Calu3 (cell line): ENCODE results near the gene STK36. TPM values are rescaled to one million over a fixed set of nuclear protein-coding genes. Genes with fewer than 3 reads are reported as not detected.

ENCODE experiments used
- BruUV-seq: library from RNA; stranded (reverse); fragments of 400-500 nt; replicated peaks from 2 replicates; lab custom pipeline; 2021; lab: Mats Ljungman, UMichigan
- CTCF ChIA-PET: fragments of 300-600 bp; sonication (Branson Sonifier 250); formaldehyde crosslinking; loops from one replicate; lab custom pipeline; 2022; ENCODE audit warnings: antibody characterized with exemption; lab: Charles Lee
- DNase-seq: peaks from one replicate; pipeline ENCODE4 v3.0.0; 2022
- H3K27ac Mint-ChIP-seq: one replicate; pipeline ENCODE4 v1.8.0; 2022; ENCODE audit warnings: mixed read lengths; ENCODE audit not compliant: unreplicated experiment
- H3K27me3 Mint-ChIP-seq: one replicate; pipeline ENCODE4 v1.8.0; 2022; ENCODE audit warnings: mixed read lengths; ENCODE audit not compliant: unreplicated experiment
- H3K36me3 Mint-ChIP-seq: one replicate; pipeline ENCODE4 v1.8.0; 2022; ENCODE audit warnings: mild to moderate bottlenecking, moderate library complexity, mixed read lengths; ENCODE audit not compliant: insufficient read depth, unreplicated experiment
- H3K4me1 Mint-ChIP-seq: one replicate; pipeline ENCODE4 v1.8.0; 2022; ENCODE audit warnings: mild to moderate bottlenecking, low read depth, mixed read lengths; ENCODE audit not compliant: unreplicated experiment
- H3K4me3 Mint-ChIP-seq: one replicate; pipeline ENCODE4 v1.8.0; 2022; ENCODE audit warnings: mild to moderate bottlenecking, low read depth, moderate library complexity, mixed read lengths; ENCODE audit not compliant: unreplicated experiment
- H3K9me3 Mint-ChIP-seq: one replicate; pipeline ENCODE4 v1.8.0; 2022; ENCODE audit warnings: low read depth, mixed read lengths; ENCODE audit not compliant: unreplicated experiment
- intact Hi-C: fragments of 100-400 bp; cut with micrococcal nuclease; formaldehyde crosslinking; loops from one replicate; pipeline ENCODE4 v1.10.0; 2022; ENCODE audit not compliant: unreplicated experiment
- total RNA-seq: library from RNA; stranded (reverse); gene quantifications from 2 replicates; pipeline ENCODE4 v1.2.3, GENCODE V29; 2022
- TF ChIP-seq, protein P1 (sequence below): fragments of 200-600 bp; IDR thresholded peaks from one replicate; pipeline ENCODE4 v1.8.0; 2022; ENCODE audit warnings: antibody characterized with exemption; ENCODE audit not compliant: unreplicated experiment

STK36 gene
- total RNA-seq, 1 experiment from 2014 or later = 42.4 TPM

- Mint-ChIP-seq H3K27me3 (no peaks in the 10 kb centered on the region), H3K4me1 (peaks cover 46% of the 10 kb centered on the region), H3K9me3 (no peaks in the 10 kb centered on the region), H3K36me3 (peaks cover 25% of the 10 kb centered on the region), H3K4me3 (peak overlapping the region; percentile 14), H3K27ac (peak overlapping the region; percentile 50)
- no TSS peak for BruUV-seq
- intact Hi-C loops = loop anchor here (2.0 kb wide), 1 partner anchor 28 kb away; no protein-coding TSS in a partner anchor
- peak; percentile 23 for DNase-seq
- CTCF ChIA-PET = interaction anchor here (0.7 to 1.2 kb wide), 3 partner anchors 11 to 410 kb away, joined by 3 to 5 read pairs (median 3); no protein-coding TSS in a partner anchor
- TF ChIP-seq, protein P1, sequence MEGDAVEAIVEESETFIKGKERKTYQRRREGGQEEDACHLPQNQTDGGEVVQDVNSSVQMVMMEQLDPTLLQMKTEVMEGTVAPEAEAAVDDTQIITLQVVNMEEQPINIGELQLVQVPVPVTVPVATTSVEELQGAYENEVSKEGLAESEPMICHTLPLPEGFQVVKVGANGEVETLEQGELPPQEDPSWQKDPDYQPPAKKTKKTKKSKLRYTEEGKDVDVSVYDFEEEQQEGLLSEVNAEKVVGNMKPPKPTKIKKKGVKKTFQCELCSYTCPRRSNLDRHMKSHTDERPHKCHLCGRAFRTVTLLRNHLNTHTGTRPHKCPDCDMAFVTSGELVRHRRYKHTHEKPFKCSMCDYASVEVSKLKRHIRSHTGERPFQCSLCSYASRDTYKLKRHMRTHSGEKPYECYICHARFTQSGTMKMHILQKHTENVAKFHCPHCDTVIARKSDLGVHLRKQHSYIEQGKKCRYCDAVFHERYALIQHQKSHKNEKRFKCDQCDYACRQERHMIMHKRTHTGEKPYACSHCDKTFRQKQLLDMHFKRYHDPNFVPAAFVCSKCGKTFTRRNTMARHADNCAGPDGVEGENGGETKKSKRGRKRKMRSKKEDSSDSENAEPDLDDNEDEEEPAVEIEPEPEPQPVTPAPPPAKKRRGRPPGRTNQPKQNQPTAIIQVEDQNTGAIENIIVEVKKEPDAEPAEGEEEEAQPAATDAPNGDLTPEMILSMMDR = no peak
Observed at GRCh38 chr2:218717262-218717661, 45.4 kb downstream of the STK36 start.

GRCh38 chr2:218718058-218718457 lies 46.2 kb downstream of the STK36 start:
- peaks cover 53% of the 10 kb centered on the region for H3K4me1 Mint-ChIP-seq
- H3K4me3 Mint-ChIP-seq = no peak overlapping the region
- BruUV-seq = no TSS peak
- intact Hi-C loops = no loop called here
- H3K9me3 Mint-ChIP-seq = no peaks in the 10 kb centered on the region
- TF ChIP-seq, protein P1 = no peak
- DNase-seq = no peak
- no peak overlapping the region for H3K27ac Mint-ChIP-seq
- peaks cover 25% of the 10 kb centered on the region for H3K36me3 Mint-ChIP-seq
- CTCF ChIA-PET = interaction anchor here (0.7 to 1.2 kb wide), 2 partner anchors 99 to 129 kb away, joined by 3 to 5 read pairs; no protein-coding TSS in a partner anchor
- no peaks in the 10 kb centered on the region for H3K27me3 Mint-ChIP-seq

GRCh38 chr2:218719457-218719856 lies 47.6 kb downstream of the STK36 start:
- H3K27me3 Mint-ChIP-seq = no peaks in the 10 kb centered on the region
- intact Hi-C loops = no loop called here
- H3K9me3 Mint-ChIP-seq = no peaks in the 10 kb centered on the region
- peaks cover 44% of the 10 kb centered on the region for H3K4me1 Mint-ChIP-seq
- no peak overlapping the region for H3K27ac Mint-ChIP-seq
- TF ChIP-seq, protein P1 = no peak
- CTCF ChIA-PET = no interaction called here
- BruUV-seq = no TSS peak
- H3K36me3 Mint-ChIP-seq = peaks cover 25% of the 10 kb centered on the region
- H3K4me3 Mint-ChIP-seq = no peak overlapping the region
- DNase-seq = no peak

- TF ChIP-seq, protein P1 = no peak
- peaks cover 25% of the 10 kb centered on the region for H3K36me3 Mint-ChIP-seq
- no peaks in the 10 kb centered on the region for H3K27me3 Mint-ChIP-seq
- H3K4me3 Mint-ChIP-seq = no peak overlapping the region
- CTCF ChIA-PET = interaction anchor here (0.7 kb wide), 1 partner anchor 87 kb away, joined by 8 read pairs; no protein-coding TSS in a partner anchor
- no TSS peak for BruUV-seq
- no peak for DNase-seq
- peaks cover 44% of the 10 kb centered on the region for H3K4me1 Mint-ChIP-seq
- H3K27ac Mint-ChIP-seq = no peak overlapping the region
- no peaks in the 10 kb centered on the region for H3K9me3 Mint-ChIP-seq
- intact Hi-C loops = no loop called here
Observed at GRCh38 chr2:218720048-218721041, 48.5 kb downstream of the STK36 start.
